ENCODE measurements around the gene MR1. TPM values are rescaled to one million over a fixed set of nuclear protein-coding genes. Genes with fewer than 3 reads are reported as not detected.

The MR1 gene
- total and polyA plus RNA-seq, 7 donors = 0.70 to 3.0 (median 2.0) TPM

DNA sequence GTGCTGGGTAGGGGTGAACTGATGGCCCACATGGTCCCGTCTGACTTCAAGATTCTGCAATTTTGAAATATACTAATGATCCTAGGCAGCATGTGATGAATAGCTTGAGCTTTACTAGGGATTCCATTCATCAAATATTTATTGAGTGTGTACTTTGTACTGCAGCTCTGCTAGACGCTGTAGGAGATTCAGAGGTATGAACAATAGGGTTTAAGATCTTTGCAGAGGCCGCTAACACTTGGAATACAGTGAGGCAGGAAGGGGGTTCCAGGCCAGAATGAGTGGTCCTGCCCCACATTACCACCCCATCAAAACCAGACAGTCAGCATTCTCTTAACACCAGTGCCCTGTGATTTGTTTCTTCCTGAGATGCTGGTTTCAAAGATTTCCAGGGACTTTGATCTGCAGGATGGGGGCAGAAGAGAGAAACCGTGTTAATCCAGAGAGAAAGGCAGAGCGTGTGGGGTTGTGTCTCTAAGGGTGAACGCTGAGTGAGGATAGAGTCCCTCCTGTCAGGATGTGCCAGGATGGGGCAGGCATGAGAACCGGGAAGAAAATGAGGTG is 74.6 kb downstream of the MR1 start:
- 82 to 87% (median 85%) methylated on average over 7 of the region's 7 CpGs for WGBS, 3 donors
- intact Hi-C loops (cut with DNase I) = no loop called here
- no peaks in the 10 kb centered on the region for H3K27me3 ChIP-seq (ENCODE audit: insufficient read depth in 3 of 3, low read length in 2 of 3)
- no peak overlapping the region for H3K27ac ChIP-seq
- H3K4me1 ChIP-seq = peaks cover 34% of the 10 kb centered on the region
- no peaks in the 10 kb centered on the region for H3K36me3 ChIP-seq (ENCODE audit: insufficient read depth in 1 of 2, low read depth in 1 of 2)
- H3K9me3 ChIP-seq = no peaks in the 10 kb centered on the region
- DNase-seq (no peak), ATAC-seq (no peak)
- no peak overlapping the region for H3K4me3 ChIP-seq
- TF ChIP-seq, protein P1, sequence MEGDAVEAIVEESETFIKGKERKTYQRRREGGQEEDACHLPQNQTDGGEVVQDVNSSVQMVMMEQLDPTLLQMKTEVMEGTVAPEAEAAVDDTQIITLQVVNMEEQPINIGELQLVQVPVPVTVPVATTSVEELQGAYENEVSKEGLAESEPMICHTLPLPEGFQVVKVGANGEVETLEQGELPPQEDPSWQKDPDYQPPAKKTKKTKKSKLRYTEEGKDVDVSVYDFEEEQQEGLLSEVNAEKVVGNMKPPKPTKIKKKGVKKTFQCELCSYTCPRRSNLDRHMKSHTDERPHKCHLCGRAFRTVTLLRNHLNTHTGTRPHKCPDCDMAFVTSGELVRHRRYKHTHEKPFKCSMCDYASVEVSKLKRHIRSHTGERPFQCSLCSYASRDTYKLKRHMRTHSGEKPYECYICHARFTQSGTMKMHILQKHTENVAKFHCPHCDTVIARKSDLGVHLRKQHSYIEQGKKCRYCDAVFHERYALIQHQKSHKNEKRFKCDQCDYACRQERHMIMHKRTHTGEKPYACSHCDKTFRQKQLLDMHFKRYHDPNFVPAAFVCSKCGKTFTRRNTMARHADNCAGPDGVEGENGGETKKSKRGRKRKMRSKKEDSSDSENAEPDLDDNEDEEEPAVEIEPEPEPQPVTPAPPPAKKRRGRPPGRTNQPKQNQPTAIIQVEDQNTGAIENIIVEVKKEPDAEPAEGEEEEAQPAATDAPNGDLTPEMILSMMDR (IDR thresholded peaks at IDR 0.05) = no peak

DNA sequence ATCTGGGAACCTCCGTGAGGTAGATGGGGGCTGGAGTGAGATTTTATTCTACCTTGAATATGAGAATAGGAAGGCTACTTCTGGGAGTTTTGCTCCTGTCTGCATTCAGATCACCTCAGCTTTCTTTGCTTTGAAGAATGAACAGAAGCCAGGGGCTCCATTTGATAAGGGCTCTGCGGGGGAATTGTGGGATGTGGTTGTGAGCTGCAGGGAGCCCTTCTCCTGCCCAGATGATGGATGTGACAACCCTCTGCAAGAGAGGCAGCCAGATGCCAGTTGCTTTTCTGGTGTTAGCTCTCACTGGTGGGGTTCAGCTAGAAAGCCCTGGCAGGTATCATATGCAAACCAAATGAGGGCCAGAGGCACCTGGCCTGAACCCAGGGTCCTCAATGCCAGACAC is 76.2 kb downstream of the MR1 start:
- WGBS, 3 donors = 91 to 100% (median 91%) methylated on average over 2 of the region's 2 CpGs
- TF ChIP-seq, protein P1 (IDR thresholded peaks at IDR 0.05) = no peak
- peaks cover 35% of the 10 kb centered on the region for H3K4me1 ChIP-seq

More for the DNA sequence above, 76.2 kb downstream of the MR1 start:
- Histone ChIP-seq H3K27ac (no peak overlapping the region), H3K27me3 (ENCODE audit: insufficient read depth in 3 of 3, low read length in 2 of 3) (no peaks in the 10 kb centered on the region), H3K36me3 (ENCODE audit: insufficient read depth in 1 of 2, low read depth in 1 of 2) (no peaks in the 10 kb centered on the region), H3K9me3 (no peaks in the 10 kb centered on the region), H3K4me3 (no peak overlapping the region)
- DNase-seq (no peak), ATAC-seq (no peak)
- intact Hi-C loops (cut with DNase I) = no loop called here

Other genes with a start within 250 kb of the MR1 start
- gene KIAA1614, start 121.1 kb upstream of the MR1 start, total RNA-seq = 1 to 10 TPM in 2 of 4 donors, under 1 TPM in 2; 0.84 to 1.1 (median 0.95) TPM
- gene KIAA1614, start 121.1 kb upstream of the MR1 start, polyA plus RNA-seq = 1 to 10 TPM in 1 of 3 donors, under 1 TPM in 2; 0.45 to 1.6 (median 0.47) TPM
- 1 to 10 TPM; 5.2 to 8.3 (median 5.7) TPM for gene STX6, start 11.1 kb upstream of the MR1 start, total RNA-seq
- gene STX6, start 11.1 kb upstream of the MR1 start, polyA plus RNA-seq = 1 to 10 TPM; 3.4 to 4.5 (median 3.9) TPM
- gene IER5, start 54.7 kb downstream of the MR1 start, total RNA-seq = 100 to 1,000 TPM in 1 of 4 donors, 10 to 100 TPM in 3; 19.9 to 110 (median 48.6) TPM
- gene IER5, start 54.7 kb downstream of the MR1 start, polyA plus RNA-seq = 10 to 100 TPM; 22.8 to 47.5 (median 33.1) TPM